ENCODE results near the gene ADAM10. TPM values are rescaled to one million over a fixed set of nuclear protein-coding genes. Genes with fewer than 3 reads are reported as not detected.

The ADAM10 gene
- polyA plus RNA-seq, 1 of the 3 experiments (the other 2 are of a cell fraction) = 83.5 TPM

- H4K20me1 ChIP-seq (ENCODE audit: insufficient read depth) = peaks cover 4% of the 10 kb centered on the region; the same call in 1 of the 2 replicates
Observed at GRCh38 chr15:58689646-58690045, 59.9 kb downstream of the ADAM10 start.

DNA sequence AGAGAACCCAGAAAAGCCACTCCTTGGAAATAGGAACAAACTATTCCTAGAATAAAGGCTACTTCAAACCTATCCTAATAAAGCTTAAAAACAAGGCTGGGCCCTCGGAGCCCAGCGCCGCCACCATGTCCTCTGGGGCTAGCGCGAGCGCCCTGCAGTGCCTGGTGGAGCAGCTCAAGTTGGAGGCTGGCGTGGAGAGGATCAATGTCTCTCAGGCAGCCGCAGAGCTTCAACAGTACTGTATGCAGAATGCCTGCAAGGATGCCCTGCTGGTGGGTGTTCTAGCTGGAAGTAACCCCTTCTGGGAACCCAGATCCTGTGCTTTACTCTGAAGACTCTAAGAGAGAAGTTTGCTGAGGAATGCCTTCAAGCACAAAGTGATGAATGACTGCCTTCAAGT lies 63.2 kb downstream of the ADAM10 start:
- H4K20me1 ChIP-seq (ENCODE audit: insufficient read depth) = peaks cover 11% of the 10 kb centered on the region; the same call in 1 of the 2 replicates
- H3K9ac ChIP-seq = no peak overlapping the region
- H3K27me3 ChIP-seq (ENCODE audit: insufficient read depth) = no peaks in the 10 kb centered on the region
- H2AFZ ChIP-seq (ENCODE audit: low read depth) = no peak overlapping the region
- no peak overlapping the region for H3K4me2 ChIP-seq
- H3K27ac ChIP-seq (ENCODE audit: low read depth in 2 of 2, low read length in 1 of 2) = no peak overlapping the region
- H3K36me3 ChIP-seq (replicated peaks in 1 of 2; ENCODE audit: control insufficient read depth in 1 of 2, insufficient read depth in 2 of 2, low read length in 1 of 2) = no peaks in the 10 kb centered on the region
- H3K4me3 ChIP-seq (ENCODE audit: low read depth in 2 of 2, low read length in 1 of 2) = no peak overlapping the region
- H3F3A ChIP-seq (replicated peaks; ENCODE audit: insufficient read depth) = no peaks in the 10 kb centered on the region
- ChIA-PET POLR2A (no interaction called here), CTCF (no interaction called here)
- H3K79me2 ChIP-seq (ENCODE audit: insufficient read depth) = peaks cover 67% of the 10 kb centered on the region
- H3K9me2 ChIP-seq = no peaks in the 10 kb centered on the region
- no peaks in the 10 kb centered on the region for H3K9me3 ChIP-seq
- WGBS (ENCODE audit: low lambda C conversion rate) = 95% methylated on average over 8 of the region's 8 CpGs
- H3K4me1 ChIP-seq (ENCODE audit: control insufficient read depth in 1 of 2, insufficient read depth in 2 of 2, low read depth in 1 of 2, low read length in 1 of 2) = no peaks in the 10 kb centered on the region; a peak in 1 of 4 replicates
- no peak for DNase-seq
- TF ChIP-seq, protein P1, sequence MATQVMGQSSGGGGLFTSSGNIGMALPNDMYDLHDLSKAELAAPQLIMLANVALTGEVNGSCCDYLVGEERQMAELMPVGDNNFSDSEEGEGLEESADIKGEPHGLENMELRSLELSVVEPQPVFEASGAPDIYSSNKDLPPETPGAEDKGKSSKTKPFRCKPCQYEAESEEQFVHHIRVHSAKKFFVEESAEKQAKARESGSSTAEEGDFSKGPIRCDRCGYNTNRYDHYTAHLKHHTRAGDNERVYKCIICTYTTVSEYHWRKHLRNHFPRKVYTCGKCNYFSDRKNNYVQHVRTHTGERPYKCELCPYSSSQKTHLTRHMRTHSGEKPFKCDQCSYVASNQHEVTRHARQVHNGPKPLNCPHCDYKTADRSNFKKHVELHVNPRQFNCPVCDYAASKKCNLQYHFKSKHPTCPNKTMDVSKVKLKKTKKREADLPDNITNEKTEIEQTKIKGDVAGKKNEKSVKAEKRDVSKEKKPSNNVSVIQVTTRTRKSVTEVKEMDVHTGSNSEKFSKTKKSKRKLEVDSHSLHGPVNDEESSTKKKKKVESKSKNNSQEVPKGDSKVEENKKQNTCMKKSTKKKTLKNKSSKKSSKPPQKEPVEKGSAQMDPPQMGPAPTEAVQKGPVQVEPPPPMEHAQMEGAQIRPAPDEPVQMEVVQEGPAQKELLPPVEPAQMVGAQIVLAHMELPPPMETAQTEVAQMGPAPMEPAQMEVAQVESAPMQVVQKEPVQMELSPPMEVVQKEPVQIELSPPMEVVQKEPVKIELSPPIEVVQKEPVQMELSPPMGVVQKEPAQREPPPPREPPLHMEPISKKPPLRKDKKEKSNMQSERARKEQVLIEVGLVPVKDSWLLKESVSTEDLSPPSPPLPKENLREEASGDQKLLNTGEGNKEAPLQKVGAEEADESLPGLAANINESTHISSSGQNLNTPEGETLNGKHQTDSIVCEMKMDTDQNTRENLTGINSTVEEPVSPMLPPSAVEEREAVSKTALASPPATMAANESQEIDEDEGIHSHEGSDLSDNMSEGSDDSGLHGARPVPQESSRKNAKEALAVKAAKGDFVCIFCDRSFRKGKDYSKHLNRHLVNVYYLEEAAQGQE (IDR thresholded peaks at IDR 0.05; ENCODE audit: low read depth, low read length) = no peak
- no peak for TF ChIP-seq FOSL2 (IDR thresholded peaks at IDR 0.05; ENCODE audit: borderline replicate concordance, low read depth)
- no peak for TF ChIP-seq RAD21 (IDR thresholded peaks at IDR 0.05; ENCODE audit: low read length)
- TF ChIP-seq, protein P2, sequence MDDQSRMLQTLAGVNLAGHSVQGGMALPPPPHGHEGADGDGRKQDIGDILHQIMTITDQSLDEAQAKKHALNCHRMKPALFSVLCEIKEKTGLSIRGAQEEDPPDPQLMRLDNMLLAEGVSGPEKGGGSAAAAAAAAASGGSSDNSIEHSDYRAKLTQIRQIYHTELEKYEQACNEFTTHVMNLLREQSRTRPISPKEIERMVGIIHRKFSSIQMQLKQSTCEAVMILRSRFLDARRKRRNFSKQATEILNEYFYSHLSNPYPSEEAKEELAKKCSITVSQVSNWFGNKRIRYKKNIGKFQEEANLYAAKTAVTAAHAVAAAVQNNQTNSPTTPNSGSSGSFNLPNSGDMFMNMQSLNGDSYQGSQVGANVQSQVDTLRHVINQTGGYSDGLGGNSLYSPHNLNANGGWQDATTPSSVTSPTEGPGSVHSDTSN (IDR thresholded peaks at IDR 0.05) = no peak
- no peak for TF ChIP-seq CHD2 (IDR thresholded peaks at IDR 0.05; ENCODE audit: low read length, partially characterized antibody)
- TF ChIP-seq TEAD4 (IDR thresholded peaks at IDR 0.05; ENCODE audit: borderline replicate concordance, insufficient read depth) = no peak
- no peak for TF ChIP-seq IRF3 (IDR thresholded peaks at IDR 0.05; ENCODE audit: low read depth, low read length)
- no peak for TF ChIP-seq EZH2phosphoT487 (IDR thresholded peaks at IDR 0.05; ENCODE audit: borderline replicate concordance, low read depth)
- no peak for TF ChIP-seq CTCF (IDR thresholded peaks at IDR 0.05)

More at GRCh38 chr15:58689646-58690045, 59.9 kb downstream of the ADAM10 start:
- Histone ChIP-seq H3K27ac (ENCODE audit: low read depth in 2 of 2, low read length in 1 of 2) (no peak overlapping the region; a peak in 1 of 4 replicates), H3K79me2 (ENCODE audit: insufficient read depth) (peaks cover 76% of the 10 kb centered on the region), H3K4me2 (no peak overlapping the region), H3K4me1 (ENCODE audit: control insufficient read depth in 1 of 2, insufficient read depth in 2 of 2, low read depth in 1 of 2, low read length in 1 of 2) (no peaks in the 10 kb centered on the region; a peak in 1 of 4 replicates), H3K9ac (no peak overlapping the region), H3F3A (replicated peaks; ENCODE audit: insufficient read depth) (no peaks in the 10 kb centered on the region), H3K9me3 (no peaks in the 10 kb centered on the region), H3K4me3 (ENCODE audit: low read depth in 2 of 2, low read length in 1 of 2) (no peak overlapping the region), H3K9me2 (no peaks in the 10 kb centered on the region), H2AFZ (ENCODE audit: low read depth) (no peak overlapping the region), H3K36me3 (replicated peaks in 1 of 2; ENCODE audit: control insufficient read depth in 1 of 2, insufficient read depth in 2 of 2, low read length in 1 of 2) (peaks cover 0 to 5% of the 10 kb centered on the region in 2 experiments), H3K27me3 (ENCODE audit: insufficient read depth) (no peaks in the 10 kb centered on the region)
- ChIA-PET CTCF (no interaction called here), POLR2A (no interaction called here)
- TF ChIP-seq, protein P3, sequence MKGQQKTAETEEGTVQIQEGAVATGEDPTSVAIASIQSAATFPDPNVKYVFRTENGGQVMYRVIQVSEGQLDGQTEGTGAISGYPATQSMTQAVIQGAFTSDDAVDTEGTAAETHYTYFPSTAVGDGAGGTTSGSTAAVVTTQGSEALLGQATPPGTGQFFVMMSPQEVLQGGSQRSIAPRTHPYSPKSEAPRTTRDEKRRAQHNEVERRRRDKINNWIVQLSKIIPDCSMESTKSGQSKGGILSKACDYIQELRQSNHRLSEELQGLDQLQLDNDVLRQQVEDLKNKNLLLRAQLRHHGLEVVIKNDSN (IDR thresholded peaks at IDR 0.05; ENCODE audit: borderline replicate concordance, low read depth) = no peak
- TF ChIP-seq TEAD4 (IDR thresholded peaks at IDR 0.05; ENCODE audit: borderline replicate concordance, insufficient read depth) = no peak
- no peak for TF ChIP-seq CTCF (IDR thresholded peaks at IDR 0.05)
- TF ChIP-seq EP300 (IDR thresholded peaks at IDR 0.05; ENCODE audit: borderline replicate concordance in 1 of 2, low read depth in 1 of 2, low read length in 1 of 2) = no peak
- no peak for DNase-seq

Data from SK-N-SH (cell line).